Sigmoid colon (tissue), 4 donors: Measurements from ENCODE around the gene GRK6.

Source experiments
- CTCF ChIP-seq, 4 experiments: fragments of 450-650 bp in 3 of 4; fragments of 200-600 bp in 1 of 4; IDR thresholded peaks; one replicate each; pipeline ENCODE4 v1.5.1; 2016 to 2019; ENCODE audit warnings: antibody characterized with exemption in 4 of 4, mild to moderate bottlenecking in 3 of 4, moderate library complexity in 2 of 4
- EP300 ChIP-seq, 4 donors: sonication (generic); formaldehyde crosslinking; IDR thresholded peaks; one replicate each; pipeline ENCODE4 v1.6.1; 2017; ENCODE audit warnings: antibody characterized with exemption in 4 of 4
- POLR2AphosphoS5 ChIP-seq, 4 donors: sonication (generic); formaldehyde crosslinking; IDR thresholded peaks; one replicate each; pipeline ENCODE4 v1.6.1; 2017; ENCODE audit warnings: antibody characterized with exemption in 4 of 4

GRCh38 chr5:177385720-177386119 is 40.8 kb upstream of the GRK6 start:
- no peak for TF ChIP-seq CTCF (IDR thresholded peaks at IDR 0.05)
- TF ChIP-seq POLR2AphosphoS5 (IDR thresholded peaks at IDR 0.05) = no peak
- TF ChIP-seq EP300 (IDR thresholded peaks at IDR 0.05) = no peak
